GM23248 (cell line): ENCODE measurements around the gene PLCH1. TPM values are rescaled to one million over a fixed set of nuclear protein-coding genes. Genes with fewer than 3 reads are reported as not detected.
A peak's percentile ranks its signal among the peaks of the same experiment; 100 is the strongest.

Experiments used
- DNase-seq: peaks from one replicate; pipeline ENCODE4 v3.0.0-alpha.2; 2015
- H2AFZ ChIP-seq: fragments of 200-600 bp; sonication (generic); 2 replicates; pipeline ENCODE4 v1.6.1; 2016; ENCODE audit warnings: antibody characterized with exemption
- H3F3A ChIP-seq: fragments of 200-600 bp; sonication (generic); 2 replicates; pipeline ENCODE4 v1.6.1; 2016; ENCODE audit warnings: mild to moderate bottlenecking, antibody characterized with exemption, mixed run types; ENCODE audit not compliant: insufficient read depth
- H3K27ac ChIP-seq: fragments of 200-600 bp; sonication (generic); 2 replicates; pipeline ENCODE4 v1.5.1; 2016; ENCODE audit warnings: mild to moderate bottlenecking
- H3K27me3 ChIP-seq: fragments of 200-600 bp; sonication (generic); replicated peaks from 2 replicates; pipeline ENCODE4 v1.6.1; 2016; ENCODE audit warnings: mild to moderate bottlenecking; ENCODE audit not compliant: insufficient read depth
- H3K36me3 ChIP-seq: fragments of 200-600 bp; sonication (generic); 2 replicates; pipeline ENCODE4 v1.6.1; 2016; ENCODE audit warnings: low read depth, mild to moderate bottlenecking
- H3K4me1 ChIP-seq: fragments of 200-600 bp; sonication (generic); 2 replicates; pipeline ENCODE4 v1.6.1; 2016; ENCODE audit warnings: mild to moderate bottlenecking; ENCODE audit not compliant: insufficient read depth
- H3K4me2 ChIP-seq: fragments of 200-600 bp; sonication (generic); one replicate; pipeline ENCODE4 v1.6.1; 2016; ENCODE audit warnings: mild to moderate bottlenecking; ENCODE audit not compliant: unreplicated experiment
- H3K4me3 ChIP-seq: fragments of 200-600 bp; sonication (generic); 2 replicates; pipeline ENCODE4 v1.5.1; 2016; ENCODE audit warnings: mild to moderate bottlenecking
- H3K79me2 ChIP-seq: fragments of 200-600 bp; sonication (generic); 2 replicates; pipeline ENCODE4 v1.6.1; 2016; ENCODE audit warnings: mild to moderate bottlenecking; ENCODE audit not compliant: insufficient read depth
- H3K9ac ChIP-seq: fragments of 200-600 bp; sonication (generic); 2 replicates; pipeline ENCODE4 v1.6.1; 2016; ENCODE audit warnings: mild to moderate bottlenecking
- H3K9me2 ChIP-seq: fragments of 200-600 bp; sonication (generic); 2 replicates; pipeline ENCODE4 v1.6.1; 2016; ENCODE audit warnings: mixed run types, mild to moderate bottlenecking, moderate library complexity; ENCODE audit not compliant: insufficient read depth
- H3K9me3 ChIP-seq: fragments of 200-600 bp; sonication (generic); one replicate; pipeline ENCODE4 v1.6.1; 2017; ENCODE audit warnings: low read depth
- H4K20me1 ChIP-seq: fragments of 200-600 bp; sonication (generic); 2 replicates; pipeline ENCODE4 v1.6.0; 2016; ENCODE audit not compliant: insufficient read depth
- EZH2 ChIP-seq: fragments of 200-600 bp; sonication (generic); IDR thresholded peaks from 2 replicates; pipeline ENCODE4 v1.6.1; 2018; ENCODE audit warnings: antibody characterized with exemption, mild to moderate bottlenecking; ENCODE audit not compliant: insufficient read depth, poor library complexity, severe bottlenecking
- EZH2phosphoT487 ChIP-seq: fragments of 200-600 bp; sonication (generic); IDR thresholded peaks from 2 replicates; pipeline ENCODE4 v1.6.1; 2018; ENCODE audit warnings: antibody characterized with exemption, moderate library complexity, mild to moderate bottlenecking, low read depth; ENCODE audit not compliant: insufficient read depth
- WGBS, 2 experiments: methylation state at CpG; one replicate each; pipeline ENCODE4 v1.1.6; 2015 to 2017; ENCODE audit warnings: low lambda C conversion rate in 2 of 2, low coverage in 1 of 2; ENCODE audit errors: missing lambda C conversion rate in 2 of 2; 5-methylcytosine and 5-hydroxymethylcytosine counted together
- in situ Hi-C: fragments of 300-500 bp; cut with MboI; formaldehyde crosslinking; loops from 2 replicates; pipeline ENCODE4 v1.15.0; 2020
- polyA plus RNA-seq: library from polyadenylated mRNA; unstranded; fragments of >200 nt; fragmentation: Nextera tagmentation; extraction: Ambion mirVana; gene quantifications from 2 replicates; pipeline ENCODE4 v1.2.1, GENCODE V29; 2016
- total RNA-seq: library from RNA; depleted of rRNA; stranded (reverse); fragments of >200 nt; shearing (Covaris generic); gene quantifications from 2 replicates; pipeline ENCODE4 v1.2.3, GENCODE V29; 2014

PLCH1 gene
- total and polyA plus RNA-seq, 2 experiments from 2014 or later, result not detected

- DNase-seq, result peak; percentile 31
- H3K4me1 ChIP-seq, result no peaks in the 10 kb centered on the region
- H3K9me2 ChIP-seq, result no peaks in the 10 kb centered on the region
- no peaks in the 10 kb centered on the region for H3F3A ChIP-seq
- no peak overlapping the region for H3K4me3 ChIP-seq
- H3K27me3 ChIP-seq, result no peaks in the 10 kb centered on the region
- H2AFZ ChIP-seq, result no peak overlapping the region
- no peak overlapping the region for H3K4me2 ChIP-seq
- no peaks in the 10 kb centered on the region for H3K79me2 ChIP-seq
- no peaks in the 10 kb centered on the region for H4K20me1 ChIP-seq
- H3K9ac ChIP-seq, result no peak overlapping the region
- TF ChIP-seq EZH2, result no peak
- TF ChIP-seq EZH2phosphoT487, result no peak
- no peaks in the 10 kb centered on the region for H3K9me3 ChIP-seq
- WGBS, 2 experiments, result 41 to 45% methylated on average over 4 of the region's 4 CpGs
- H3K36me3 ChIP-seq, result no peaks in the 10 kb centered on the region
- in situ Hi-C loops, result no loop called here
- no peak overlapping the region for H3K27ac ChIP-seq
Observed at GRCh38 chr3:155556531-155556930, 188.3 kb downstream of the PLCH1 start.

DNA sequence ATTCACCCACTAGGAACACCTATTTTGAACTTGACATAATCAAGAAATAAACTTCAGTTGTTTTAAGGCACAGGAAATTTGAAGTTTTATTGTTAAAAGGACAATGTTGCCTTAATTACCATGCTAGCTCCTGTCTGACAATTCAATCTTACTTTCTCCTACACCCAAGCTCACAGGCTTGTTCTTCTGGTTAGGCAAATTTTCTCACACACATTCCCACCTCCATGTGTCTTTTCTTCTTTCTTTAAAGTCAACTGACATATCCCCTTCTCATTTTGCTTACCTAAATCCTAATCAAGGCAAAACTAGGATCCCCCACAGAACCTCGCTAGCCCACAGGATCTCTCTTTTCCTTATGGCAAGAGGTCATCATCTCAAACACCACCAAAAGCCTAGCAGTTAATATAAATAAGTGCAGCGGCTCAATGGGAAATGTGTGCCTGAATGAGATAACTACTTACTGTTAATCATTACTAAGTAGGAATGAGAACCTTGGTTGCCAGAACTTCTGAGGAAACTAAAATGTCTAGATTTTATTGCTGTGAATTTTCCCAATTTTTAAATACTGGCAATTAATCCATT is 189.3 kb downstream of the PLCH1 start:
- WGBS, 2 experiments, result 74 to 81% methylated on average over 2 of the region's 2 CpGs
- no peak for DNase-seq
- H3K9me3 ChIP-seq, result no peaks in the 10 kb centered on the region
- H3K27ac ChIP-seq, result no peak overlapping the region
- no peaks in the 10 kb centered on the region for H3K79me2 ChIP-seq
- no peak overlapping the region for H3K4me3 ChIP-seq
- H3K36me3 ChIP-seq, result no peaks in the 10 kb centered on the region
- no peaks in the 10 kb centered on the region for H3K4me1 ChIP-seq
- no peaks in the 10 kb centered on the region for H3F3A ChIP-seq
- no peaks in the 10 kb centered on the region for H3K27me3 ChIP-seq
- no peak overlapping the region for H3K9ac ChIP-seq
- in situ Hi-C loops, result no loop called here
- no peak overlapping the region for H3K4me2 ChIP-seq
- no peak for TF ChIP-seq EZH2phosphoT487
- TF ChIP-seq EZH2, result no peak
- no peaks in the 10 kb centered on the region for H4K20me1 ChIP-seq
- no peaks in the 10 kb centered on the region for H3K9me2 ChIP-seq
- no peak overlapping the region for H2AFZ ChIP-seq

DNA sequence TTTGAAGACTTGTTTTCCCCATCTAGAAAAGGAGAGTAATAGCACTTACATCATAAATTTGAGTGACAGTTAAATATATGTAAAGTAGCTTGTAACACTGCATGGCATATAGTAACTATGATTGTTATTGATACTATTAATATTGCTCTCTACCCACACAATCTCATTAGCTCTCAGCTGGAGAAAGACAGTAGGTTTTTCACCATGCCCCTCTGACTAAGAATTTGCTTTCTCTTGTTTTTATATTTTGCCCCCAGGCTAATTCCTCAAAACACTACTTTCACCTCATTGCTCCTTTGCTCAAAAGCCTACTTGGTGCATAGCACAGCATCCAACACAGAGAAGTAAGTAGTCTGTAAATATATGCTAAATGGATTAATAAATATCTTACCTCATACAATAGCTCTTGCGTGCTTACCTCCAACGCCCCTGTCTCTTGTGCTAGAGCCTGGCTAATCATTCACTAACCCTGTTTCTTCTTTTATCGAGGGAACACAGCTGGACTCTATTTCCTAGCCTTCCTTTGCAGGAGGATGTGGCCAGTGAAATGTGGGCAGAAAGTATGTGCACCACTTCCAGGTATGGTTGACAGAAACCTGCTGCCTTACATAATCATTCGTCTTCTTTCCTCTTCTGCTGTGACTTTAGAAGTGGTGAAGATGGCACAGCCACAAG is 190.0 kb downstream of the PLCH1 start:
- H3K9me2 ChIP-seq, result no peaks in the 10 kb centered on the region
- in situ Hi-C loops, result no loop called here
- no peak overlapping the region for H2AFZ ChIP-seq
- H3K9ac ChIP-seq, result no peak overlapping the region
- TF ChIP-seq EZH2phosphoT487, result no peak
- no peak for TF ChIP-seq EZH2
- H3K27ac ChIP-seq, result no peak overlapping the region
- no peaks in the 10 kb centered on the region for H3F3A ChIP-seq
- H3K4me3 ChIP-seq, result no peak overlapping the region
- 74 to 80% methylated on average over 4 of the region's 4 CpGs for WGBS, 2 experiments
- H3K36me3 ChIP-seq, result no peaks in the 10 kb centered on the region
- H3K27me3 ChIP-seq, result no peaks in the 10 kb centered on the region
- no peaks in the 10 kb centered on the region for H3K4me1 ChIP-seq
- no peaks in the 10 kb centered on the region for H4K20me1 ChIP-seq
- no peaks in the 10 kb centered on the region for H3K9me3 ChIP-seq
- H3K79me2 ChIP-seq, result no peaks in the 10 kb centered on the region
- DNase-seq, result no peak
- no peak overlapping the region for H3K4me2 ChIP-seq

DNA sequence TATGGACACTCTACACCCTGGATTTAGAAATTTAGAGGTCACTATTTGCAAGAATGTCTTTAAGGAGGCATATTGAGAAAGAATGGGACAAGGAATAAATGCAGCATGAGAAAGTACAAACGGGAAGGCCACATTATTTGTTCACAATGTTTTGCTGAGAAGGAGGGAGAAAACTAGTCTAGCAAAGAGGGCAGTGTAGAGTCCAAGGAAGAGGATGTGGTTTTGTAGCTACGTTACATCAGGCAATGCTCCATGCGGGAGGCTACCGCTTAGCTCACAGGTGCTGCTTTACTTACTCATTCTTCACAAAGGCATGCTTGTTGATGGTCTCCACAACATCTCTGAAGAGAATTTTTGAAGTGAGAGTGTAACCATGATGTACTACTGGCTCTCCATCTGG is 191.1 kb downstream of the PLCH1 start:
- TF ChIP-seq EZH2phosphoT487 (no peak), EZH2 (no peak)
- Histone ChIP-seq H3K36me3 (no peaks in the 10 kb centered on the region), H3K9me3 (no peaks in the 10 kb centered on the region), H3K27ac (no peak overlapping the region), H3K4me3 (no peak overlapping the region), H3K4me1 (no peaks in the 10 kb centered on the region), H3K9me2 (no peaks in the 10 kb centered on the region), H3K4me2 (no peak overlapping the region), H3K79me2 (no peaks in the 10 kb centered on the region), H3K9ac (no peak overlapping the region), H4K20me1 (no peaks in the 10 kb centered on the region), H3F3A (no peaks in the 10 kb centered on the region), H3K27me3 (no peaks in the 10 kb centered on the region), H2AFZ (no peak overlapping the region)
- in situ Hi-C loops, result no loop called here
- WGBS, 2 experiments, result 77 to 78% methylated on average over 4 of the region's 4 CpGs
- DNase-seq, result no peak
